TTC549 (cell line): ENCODE measurements around the gene DNAJB1.
"Not testable (repeated sequence)": the region's sequence is repeated elsewhere in the genome, so short reads cannot be mapped to it uniquely, and the experiment has no call there.

Source experiments
- FAIRE-seq: peaks from 2 replicates; lab custom pipeline; 2012; peaks lifted over from hg19 to GRCh38; lab: Jason Lieb, UNC

DNAJB1 gene

GRCh38 chr19:14519860-14520407 is 1.7 kb upstream of the DNAJB1 start:
- FAIRE-seq = no peak

- FAIRE-seq = no peak
These were observed 1.2 kb upstream of the DNAJB1 start for GRCh38 chr19:14519245-14519859.

GRCh38 chr19:14517446-14517839 is 754 bp downstream of the DNAJB1 start:
- FAIRE-seq = no peak

GRCh38 chr19:14516746-14517438 is 1.3 kb downstream of the DNAJB1 start:
- FAIRE-seq = no peak

GRCh38 chr19:14516048-14516534 is 2.1 kb downstream of the DNAJB1 start:
- FAIRE-seq = no peak

GRCh38 chr19:14515501-14516047 is 2.6 kb downstream of the DNAJB1 start:
- no peak for FAIRE-seq

- FAIRE-seq = no peak
These were observed 3.9 kb downstream of the DNAJB1 start for GRCh38 chr19:14514215-14514863.

- FAIRE-seq = no peak
These were observed 5.7 kb downstream of the DNAJB1 start for GRCh38 chr19:14512406-14512961.

- no peak for FAIRE-seq
These were observed 7.0 kb downstream of the DNAJB1 start for GRCh38 chr19:14511229-14511593.

- FAIRE-seq = no peak
These were observed 7.6 kb downstream of the DNAJB1 start for GRCh38 chr19:14510311-14511228.

GRCh38 chr19:14507704-14508542 is 10.3 kb downstream of the DNAJB1 start:
- no peak for FAIRE-seq

GRCh38 chr19:14505488-14506239 is 12.5 kb downstream of the DNAJB1 start:
- FAIRE-seq = no peak

- not testable (repeated sequence) for FAIRE-seq
These were observed 13.6 kb downstream of the DNAJB1 start for GRCh38 chr19:14504575-14504974.

- FAIRE-seq = no peak
These were observed 14.9 kb downstream of the DNAJB1 start for GRCh38 chr19:14503285-14503684.

- FAIRE-seq = no peak
These were observed 15.7 kb downstream of the DNAJB1 start for GRCh38 chr19:14502334-14503092.

GRCh38 chr19:14497228-14497921 is 20.8 kb downstream of the DNAJB1 start:
- no peak for FAIRE-seq

- FAIRE-seq = no peak
These were observed 21.4 kb downstream of the DNAJB1 start for GRCh38 chr19:14496834-14497227.
